PC-9 (cell line): Measurements from ENCODE around the gene ASPA.

Experiments
- CTCF ChIP-seq: fragments of 200-600 bp; sonication (generic); conservative IDR thresholded peaks from 2 replicates; pipeline ENCODE4 v1.6.1; 2017; ENCODE audit warnings: mixed run types, antibody characterized with exemption, mild to moderate bottlenecking, moderate library complexity
- EZH2 ChIP-seq: fragments of 200-600 bp; sonication (generic); IDR thresholded peaks from 2 replicates; pipeline ENCODE4 v1.8.0; 2017; ENCODE audit warnings: antibody characterized with exemption, low read depth

- no peak for TF ChIP-seq CTCF
- TF ChIP-seq EZH2 = no peak
Observed at GRCh38 chr17:3545151-3545550, 69.4 kb downstream of the ASPA start.
